Measurements from ENCODE around the gene GRPEL1.

GRPEL1 gene

GRCh38 chr4:7052313-7052712 is 15.6 kb downstream of the GRPEL1 start:
- Histone ChIP-seq H3K9ac (ENCODE audit: low read depth, low read length) (no peak overlapping the region), H3K27ac (ENCODE audit: low read depth, low read length) (no peak overlapping the region), H3K27me3 (ENCODE audit: control insufficient read depth, insufficient read depth, low read length) (no peaks in the 10 kb centered on the region), H3K9me3 (ENCODE audit: control insufficient read depth, insufficient read depth, low read length) (no peaks in the 10 kb centered on the region), H3K4me3 (ENCODE audit: low read depth, low read length) (no peak overlapping the region), H3K4me1 (ENCODE audit: control insufficient read depth, insufficient read depth, low read length) (no peaks in the 10 kb centered on the region; the same call in 1 of the 2 replicates), H3K36me3 (ENCODE audit: control insufficient read depth, insufficient read depth, low read length) (peaks cover 19% of the 10 kb centered on the region)

- Histone ChIP-seq H3K36me3 (ENCODE audit: control insufficient read depth, insufficient read depth, low read length) (peaks cover 19% of the 10 kb centered on the region), H3K9ac (ENCODE audit: low read depth, low read length) (no peak overlapping the region), H3K27ac (ENCODE audit: low read depth, low read length) (no peak overlapping the region), H3K27me3 (ENCODE audit: control insufficient read depth, insufficient read depth, low read length) (no peaks in the 10 kb centered on the region), H3K9me3 (ENCODE audit: control insufficient read depth, insufficient read depth, low read length) (no peaks in the 10 kb centered on the region), H3K4me1 (ENCODE audit: control insufficient read depth, insufficient read depth, low read length) (no peaks in the 10 kb centered on the region; the same call in 1 of the 2 replicates), H3K4me3 (ENCODE audit: low read depth, low read length) (no peak overlapping the region)
Measured at GRCh38 chr4:7051905-7052304, 16.0 kb downstream of the GRPEL1 start.

- H3K9me3 ChIP-seq (ENCODE audit: control insufficient read depth, insufficient read depth, low read length) = no peaks in the 10 kb centered on the region
- no peaks in the 10 kb centered on the region; the same call in 1 of the 2 replicates for H3K4me1 ChIP-seq (ENCODE audit: control insufficient read depth, insufficient read depth, low read length)
- no peak overlapping the region for H3K4me3 ChIP-seq (ENCODE audit: low read depth, low read length)
- peaks cover 19% of the 10 kb centered on the region for H3K36me3 ChIP-seq (ENCODE audit: control insufficient read depth, insufficient read depth, low read length)
- no peak overlapping the region for H3K27ac ChIP-seq (ENCODE audit: low read depth, low read length)
- no peaks in the 10 kb centered on the region for H3K27me3 ChIP-seq (ENCODE audit: control insufficient read depth, insufficient read depth, low read length)
- H3K9ac ChIP-seq (ENCODE audit: low read depth, low read length) = no peak overlapping the region
Measured at GRCh38 chr4:7051144-7051495, 16.7 kb downstream of the GRPEL1 start.

- no peak overlapping the region for H3K4me3 ChIP-seq (ENCODE audit: low read depth, low read length)
- no peak overlapping the region for H3K27ac ChIP-seq (ENCODE audit: low read depth, low read length)
- H3K9me3 ChIP-seq (ENCODE audit: control insufficient read depth, insufficient read depth, low read length) = no peaks in the 10 kb centered on the region
- H3K9ac ChIP-seq (ENCODE audit: low read depth, low read length) = no peak overlapping the region
- peaks cover 16% of the 10 kb centered on the region for H3K36me3 ChIP-seq (ENCODE audit: control insufficient read depth, insufficient read depth, low read length)
- H3K27me3 ChIP-seq (ENCODE audit: control insufficient read depth, insufficient read depth, low read length) = no peaks in the 10 kb centered on the region
- H3K4me1 ChIP-seq (ENCODE audit: control insufficient read depth, insufficient read depth, low read length) = peaks cover 1% of the 10 kb centered on the region; the same call in 1 of the 2 replicates
Measured at GRCh38 chr4:7050481-7051143, 17.3 kb downstream of the GRPEL1 start.

- no peak overlapping the region for H3K9ac ChIP-seq (ENCODE audit: low read depth, low read length)
- no peak overlapping the region for H3K4me3 ChIP-seq (ENCODE audit: low read depth, low read length)
- no peaks in the 10 kb centered on the region for H3K27me3 ChIP-seq (ENCODE audit: control insufficient read depth, insufficient read depth, low read length)
- no peaks in the 10 kb centered on the region for H3K9me3 ChIP-seq (ENCODE audit: control insufficient read depth, insufficient read depth, low read length)
- 0 out of 2 replicates have a peak, but pooled peaks cover 7% of the 10 kb centered on the region for H3K4me1 ChIP-seq (ENCODE audit: control insufficient read depth, insufficient read depth, low read length)
- peaks cover 8% of the 10 kb centered on the region for H3K36me3 ChIP-seq (ENCODE audit: control insufficient read depth, insufficient read depth, low read length)
- H3K27ac ChIP-seq (ENCODE audit: low read depth, low read length) = no peak overlapping the region
Measured at GRCh38 chr4:7049739-7050138, 18.1 kb downstream of the GRPEL1 start.

- H3K4me3 ChIP-seq (ENCODE audit: low read depth, low read length) = no peak overlapping the region
- peaks cover 10% of the 10 kb centered on the region; the same call in 1 of the 2 replicates for H3K4me1 ChIP-seq (ENCODE audit: control insufficient read depth, insufficient read depth, low read length)
- no peak overlapping the region for H3K27ac ChIP-seq (ENCODE audit: low read depth, low read length)
- H3K36me3 ChIP-seq (ENCODE audit: control insufficient read depth, insufficient read depth, low read length) = peaks cover 5% of the 10 kb centered on the region
- H3K27me3 ChIP-seq (ENCODE audit: control insufficient read depth, insufficient read depth, low read length) = no peaks in the 10 kb centered on the region; the same call in 1 of the 2 replicates
- H3K9me3 ChIP-seq (ENCODE audit: control insufficient read depth, insufficient read depth, low read length) = no peaks in the 10 kb centered on the region
- H3K9ac ChIP-seq (ENCODE audit: low read depth, low read length) = no peak overlapping the region
Measured at GRCh38 chr4:7049295-7049694, 18.6 kb downstream of the GRPEL1 start.

GRCh38 chr4:7048642-7049041 is 19.2 kb downstream of the GRPEL1 start:
- Histone ChIP-seq H3K27ac (ENCODE audit: low read depth, low read length) (no peak overlapping the region), H3K4me3 (ENCODE audit: low read depth, low read length) (no peak overlapping the region), H3K36me3 (ENCODE audit: control insufficient read depth, insufficient read depth, low read length) (no peaks in the 10 kb centered on the region), H3K9me3 (ENCODE audit: control insufficient read depth, insufficient read depth, low read length) (no peaks in the 10 kb centered on the region), H3K4me1 (ENCODE audit: control insufficient read depth, insufficient read depth, low read length) (peaks cover 12% of the 10 kb centered on the region; the same call in 1 of the 2 replicates), H3K9ac (ENCODE audit: low read depth, low read length) (no peak overlapping the region), H3K27me3 (ENCODE audit: control insufficient read depth, insufficient read depth, low read length) (peaks cover 4% of the 10 kb centered on the region; the same call in 1 of the 2 replicates)

GRCh38 chr4:7046971-7047370 is 20.9 kb downstream of the GRPEL1 start:
- no peak overlapping the region for H3K27ac ChIP-seq (ENCODE audit: low read depth, low read length)

GRCh38 chr4:7045961-7046921 is 21.6 kb downstream of the GRPEL1 start:
- no peak overlapping the region for H3K4me3 ChIP-seq (ENCODE audit: low read depth, low read length)
- H3K9me3 ChIP-seq (ENCODE audit: control insufficient read depth, insufficient read depth, low read length) = no peaks in the 10 kb centered on the region
- H3K27me3 ChIP-seq (ENCODE audit: control insufficient read depth, insufficient read depth, low read length) = peaks cover 15% of the 10 kb centered on the region

More at GRCh38 chr4:7046971-7047370, 20.9 kb downstream of the GRPEL1 start:
- Histone ChIP-seq H3K9me3 (ENCODE audit: control insufficient read depth, insufficient read depth, low read length) (no peaks in the 10 kb centered on the region), H3K4me3 (ENCODE audit: low read depth, low read length) (no peak overlapping the region), H3K9ac (ENCODE audit: low read depth, low read length) (no peak overlapping the region), H3K27me3 (ENCODE audit: control insufficient read depth, insufficient read depth, low read length) (peaks cover 7% of the 10 kb centered on the region), H3K4me1 (ENCODE audit: control insufficient read depth, insufficient read depth, low read length) (peaks cover 12% of the 10 kb centered on the region; the same call in 1 of the 2 replicates), H3K36me3 (ENCODE audit: control insufficient read depth, insufficient read depth, low read length) (no peaks in the 10 kb centered on the region)

GRCh38 chr4:7045553-7045952 is 22.3 kb downstream of the GRPEL1 start:
- H3K4me3 ChIP-seq (ENCODE audit: low read depth, low read length) = no peak overlapping the region
- no peak overlapping the region for H3K9ac ChIP-seq (ENCODE audit: low read depth, low read length)
- no peak overlapping the region for H3K27ac ChIP-seq (ENCODE audit: low read depth, low read length)
- peaks cover 12% of the 10 kb centered on the region; the same call in 1 of the 2 replicates for H3K4me1 ChIP-seq (ENCODE audit: control insufficient read depth, insufficient read depth, low read length)
- H3K36me3 ChIP-seq (ENCODE audit: control insufficient read depth, insufficient read depth, low read length) = no peaks in the 10 kb centered on the region
- no peaks in the 10 kb centered on the region for H3K9me3 ChIP-seq (ENCODE audit: control insufficient read depth, insufficient read depth, low read length)
- peaks cover 22% of the 10 kb centered on the region for H3K27me3 ChIP-seq (ENCODE audit: control insufficient read depth, insufficient read depth, low read length)

More at GRCh38 chr4:7045961-7046921, 21.6 kb downstream of the GRPEL1 start:
- no peak overlapping the region for H3K27ac ChIP-seq (ENCODE audit: low read depth, low read length)
- no peak overlapping the region for H3K9ac ChIP-seq (ENCODE audit: low read depth, low read length)
- no peaks in the 10 kb centered on the region for H3K36me3 ChIP-seq (ENCODE audit: control insufficient read depth, insufficient read depth, low read length)
- H3K4me1 ChIP-seq (ENCODE audit: control insufficient read depth, insufficient read depth, low read length) = peaks cover 12% of the 10 kb centered on the region; the same call in 1 of the 2 replicates
